ENCODE measurements around the gene ANKDD1B. TPM values are rescaled to one million over a fixed set of nuclear protein-coding genes. Genes with fewer than 3 reads are reported as not detected.

ANKDD1B gene
- total and polyA plus RNA-seq, 2 of the 8 experiments (the other 6 are each of a cell fraction or from before 2014, with no cell fraction given), result 0.08 to 0.22 TPM

GRCh38 chr5:75668977-75669689, 57.9 kb downstream of the ANKDD1B start (continued):
- no peak for TF ChIP-seq NANOG (IDR thresholded peaks at IDR 0.05; ENCODE audit: insufficient read depth, low read depth, low read length, poor library complexity, severe bottlenecking)
- no peak for TF ChIP-seq GABPA (IDR thresholded peaks at IDR 0.05; ENCODE audit: borderline replicate concordance, insufficient read depth, low read length)

Measured in H1 (cell line).